HL-60 (cell line): ENCODE results near the gene PRSS27.
A peak's percentile ranks its signal among the peaks of the same experiment; 100 is the strongest.

Experiments
- DNase-seq, 2 experiments: peaks; one replicate each; pipeline ENCODE4 v3.0.0-alpha.2; 2010 to 2020; ENCODE audit warnings: low read depth in 1 of 2, low spot score in 1 of 2
- H3K27ac ChIP-seq: fragments of 250-450 bp; sonication (Bioruptor Pico); replicated peaks from 2 replicates; pipeline ENCODE4 v1.5.1; 2020; ENCODE audit warnings: mild to moderate bottlenecking, moderate library complexity
- H3K27me3 ChIP-seq: fragments of 250-450 bp; sonication (Bioruptor Pico); 2 replicates; pipeline ENCODE4 v1.5.1; 2021; ENCODE audit warnings: mild to moderate bottlenecking, moderate library complexity; ENCODE audit not compliant: insufficient read depth, poor library complexity, severe bottlenecking
- H3K4me3 ChIP-seq: replicated peaks from 2 replicates; pipeline ENCODE4 v1.5.1; 2011; ENCODE audit warnings: mild to moderate bottlenecking, control low read depth, low read length; ENCODE audit not compliant: insufficient read depth
- CTCF ChIP-seq: IDR thresholded peaks from one replicate; pipeline ENCODE4 v1.5.1; 2011; ENCODE audit warnings: low read length, control low read depth, inconsistent platforms; ENCODE audit not compliant: insufficient read depth
- GABPA ChIP-seq: IDR thresholded peaks from 2 replicates; pipeline ENCODE4 v1.6.1; 2012; ENCODE audit warnings: low read depth
- POLR2AphosphoS5 ChIP-seq: IDR thresholded peaks from 2 replicates; pipeline ENCODE4 v1.6.1; 2012; ENCODE audit warnings: low read depth
- REST ChIP-seq: IDR thresholded peaks from 2 replicates; pipeline ENCODE4 v1.6.1; 2012; ENCODE audit warnings: low read depth; ENCODE audit not compliant: insufficient replicate concordance
- SPI1 ChIP-seq: IDR thresholded peaks from 2 replicates; pipeline ENCODE4 v1.6.1; 2012; ENCODE audit warnings: low read depth, mild to moderate bottlenecking, borderline replicate concordance
- long read RNA-seq: library from polyadenylated mRNA; unstranded; transcript quantifications from one replicate; pipeline ENCODE4 v2.0.0, GENCODE V29; 2020

Gene PRSS27
- long read RNA-seq, partial matches to known transcripts, result 0 of 1 reads
- long read RNA-seq, other reads (novel, unspliced or antisense), result 0 of 1 reads

GRCh38 chr16:2720064-2720457 is at the start of gene PRSS27:
PRSS27 (minus strand) TSS chr16:2720224; CDS start chr16:2720160, 64 bp downstream.
- Histone ChIP-seq H3K27me3 (no peaks in the 10 kb centered on the region), H3K27ac (peak within 1 kb of the TSS; percentile 72), H3K4me3 (peak within 1 kb of the TSS; percentile 70)
- DNase-seq, result no peak
- TF ChIP-seq REST, result no peak
- TF ChIP-seq CTCF, result no peak
- no peak for TF ChIP-seq SPI1
- TF ChIP-seq GABPA, result no peak
- TF ChIP-seq POLR2AphosphoS5, result no peak

- no peak overlapping the region for H3K27ac ChIP-seq
- TF ChIP-seq POLR2AphosphoS5 (no peak), CTCF (no peak), REST (no peak), SPI1 (no peak), GABPA (no peak)
- H3K4me3 ChIP-seq, result no peak overlapping the region
- H3K27me3 ChIP-seq, result no peaks in the 10 kb centered on the region
- peak in 1 of 2 experiments; percentile 7 for DNase-seq
Measured at GRCh38 chr16:2769675-2770056, 49.6 kb upstream of the PRSS27 start.

GRCh38 chr16:2769100-2769529 is 49.1 kb upstream of the PRSS27 start:
- peak in 1 of 2 experiments; percentile 31 for DNase-seq
- H3K4me3 ChIP-seq, result no peak overlapping the region
- no peak overlapping the region for H3K27ac ChIP-seq
- no peaks in the 10 kb centered on the region for H3K27me3 ChIP-seq
- TF ChIP-seq CTCF (no peak), POLR2AphosphoS5 (peak; percentile 11; the same call in 1 of the 2 replicates)

- Histone ChIP-seq H3K4me3 (no peak overlapping the region), H3K27ac (no peak overlapping the region), H3K27me3 (no peaks in the 10 kb centered on the region)
- no peak for TF ChIP-seq REST
- TF ChIP-seq CTCF, result no peak
- no peak for TF ChIP-seq SPI1
- TF ChIP-seq GABPA, result no peak
- TF ChIP-seq POLR2AphosphoS5, result no peak
- peak in 1 of 2 experiments; percentile 26 for DNase-seq
Measured at GRCh38 chr16:2768403-2769089, 48.5 kb upstream of the PRSS27 start.
